Measurements from ENCODE around the gene VIT.

DNA sequence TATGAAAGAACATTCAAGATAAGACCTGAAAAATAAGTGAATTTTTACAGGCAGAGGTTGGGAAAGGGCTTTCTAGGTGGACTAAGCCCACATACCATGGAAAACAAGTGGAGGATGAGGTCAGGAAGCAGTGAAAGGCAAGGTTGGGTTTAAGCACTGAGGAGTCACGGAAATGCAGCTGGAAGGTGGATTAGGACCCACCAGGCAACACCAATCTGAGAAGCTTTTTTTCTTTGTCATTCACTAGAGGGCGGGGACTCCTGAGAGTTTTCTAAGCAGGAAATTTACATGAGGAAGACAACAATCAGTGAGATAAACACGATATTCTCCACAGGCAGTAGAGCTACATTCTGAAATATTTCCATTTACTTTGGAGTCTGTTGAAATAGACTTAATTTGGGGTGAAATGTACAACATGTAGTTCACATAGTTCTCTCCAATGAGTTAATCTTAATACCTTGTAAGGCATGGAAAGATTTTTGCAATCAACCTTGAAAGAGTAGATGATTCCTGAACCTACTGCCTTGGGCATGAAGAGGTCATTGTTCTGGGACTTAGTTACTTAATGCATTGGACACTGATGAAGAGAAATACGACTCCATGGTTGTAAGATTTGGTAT is 40.7 kb downstream of the VIT start:
- no peak for TF ChIP-seq POLR2A (IDR thresholded peaks at IDR 0.05)
- TF ChIP-seq CTCF (IDR thresholded peaks at IDR 0.05) = no peak

All from prostate gland (tissue), 2 donors.